GM13977 (cell line): Measurements from ENCODE around the gene OR4K2.

ENCODE experiments used
- DNase-seq: peaks from one replicate; pipeline ENCODE4 v3.0.0; 2012; ENCODE audit warnings: low spot score
- CTCF ChIP-seq: IDR thresholded peaks from 2 replicates; pipeline ENCODE4 v1.5.1; 2012; ENCODE audit warnings: mild to moderate bottlenecking, control low read depth; ENCODE audit not compliant: insufficient read depth; ENCODE audit errors: extremely low read depth, missing control alignments
- in situ Hi-C: fragments of 300-500 bp; cut with MboI; formaldehyde crosslinking; loops from one replicate; pipeline ENCODE4 v1.12.0; 2022; ENCODE audit warnings: low sequenced_read_pairs, low pct_unique_long_range_greater_than_20kb, mixed read lengths, inconsistent platforms; ENCODE audit not compliant: unreplicated experiment

The OR4K2 gene

GRCh38 chr14:19917243-19917642 is 42.3 kb downstream of the OR4K2 start:
- in situ Hi-C loops = no loop called here
- DNase-seq = no peak
- TF ChIP-seq CTCF = no peak

- TF ChIP-seq CTCF = no peak
- no peak for DNase-seq
- in situ Hi-C loops = no loop called here
Observed at GRCh38 chr14:19917955-19918518, 43.1 kb downstream of the OR4K2 start.

GRCh38 chr14:19918553-19919264 is 43.8 kb downstream of the OR4K2 start:
- no peak for DNase-seq
- in situ Hi-C loops = no loop called here
- TF ChIP-seq CTCF = no peak

- DNase-seq = no peak
- no peak for TF ChIP-seq CTCF
- in situ Hi-C loops = no loop called here
Observed at GRCh38 chr14:19920021-19920657, 45.2 kb downstream of the OR4K2 start, which contains the start of gene OR4K5. OR4K5 (plus strand) TSS chr14:19920607; CDS start chr14:19920607, 0 bp downstream.

GRCh38 chr14:19930617-19931016 is 55.7 kb downstream of the OR4K2 start, which contains the start of gene OR4K1:
OR4K1 (plus strand) TSS chr14:19930917; CDS start chr14:19935667, 4,750 bp downstream.
- DNase-seq = no peak
- TF ChIP-seq CTCF = no peak
- in situ Hi-C loops = no loop called here
